ENCODE data around the gene GPR61.

DNA sequence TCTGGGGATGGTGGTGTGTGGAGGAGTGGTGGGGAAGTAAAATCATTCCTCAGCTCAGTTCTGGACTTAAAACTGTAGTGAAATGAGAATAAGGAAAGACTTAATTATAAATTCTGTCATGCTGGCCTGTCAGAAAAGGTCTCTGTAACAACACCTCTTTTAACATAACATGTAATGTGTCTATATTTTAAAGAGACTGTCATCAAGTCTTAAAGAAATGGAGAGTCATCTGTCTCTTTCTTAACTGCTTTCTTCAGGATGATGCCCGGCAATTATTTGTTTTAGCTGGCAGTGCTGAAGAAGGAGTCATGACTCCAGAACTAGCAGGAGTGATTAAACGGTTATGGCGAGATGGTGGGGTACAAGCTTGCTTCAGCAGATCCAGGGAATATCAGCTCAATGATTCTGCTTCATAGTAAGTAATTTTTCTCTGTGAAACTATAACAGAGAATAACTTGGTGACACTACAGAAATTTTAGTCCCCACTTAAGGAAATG lies 39.3 kb downstream of the GPR61 start:
- TF ChIP-seq, protein P1, sequence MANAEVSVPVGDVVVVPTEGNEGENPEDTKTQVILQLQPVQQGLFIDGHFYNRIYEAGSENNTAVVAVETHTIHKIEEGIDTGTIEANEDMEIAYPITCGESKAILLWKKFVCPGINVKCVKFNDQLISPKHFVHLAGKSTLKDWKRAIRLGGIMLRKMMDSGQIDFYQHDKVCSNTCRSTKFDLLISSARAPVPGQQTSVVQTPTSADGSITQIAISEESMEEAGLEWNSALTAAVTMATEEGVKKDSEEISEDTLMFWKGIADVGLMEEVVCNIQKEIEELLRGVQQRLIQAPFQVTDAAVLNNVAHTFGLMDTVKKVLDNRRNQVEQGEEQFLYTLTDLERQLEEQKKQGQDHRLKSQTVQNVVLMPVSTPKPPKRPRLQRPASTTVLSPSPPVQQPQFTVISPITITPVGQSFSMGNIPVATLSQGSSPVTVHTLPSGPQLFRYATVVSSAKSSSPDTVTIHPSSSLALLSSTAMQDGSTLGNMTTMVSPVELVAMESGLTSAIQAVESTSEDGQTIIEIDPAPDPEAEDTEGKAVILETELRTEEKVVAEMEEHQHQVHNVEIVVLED (CRISPR knock-in tag; IDR thresholded peaks at IDR 0.05): no peak
- no peak for TF ChIP-seq CHD2 (IDR thresholded peaks at IDR 0.05; ENCODE audit: low read depth, low read length)
- TF ChIP-seq MAZ (CRISPR knock-in tag; conservative IDR thresholded peaks at IDR 0.05 in 1 of 2, IDR thresholded peaks at IDR 0.05 in 1 of 2): no peak
- TF ChIP-seq RBM22 (IDR thresholded peaks at IDR 0.05; ENCODE audit: low read depth, low read length, poor library complexity, severe bottlenecking): no peak
- no peak for TF ChIP-seq JUN (IDR thresholded peaks at IDR 0.05; ENCODE audit: borderline replicate concordance, low read depth, low read length)
- no peak for TF ChIP-seq JUN (CRISPR knock-in tag; IDR thresholded peaks at IDR 0.05; ENCODE audit: borderline replicate concordance)
- no peak for TF ChIP-seq NBN (IDR thresholded peaks at IDR 0.05; ENCODE audit: low read depth)
- TF ChIP-seq, protein P2, sequence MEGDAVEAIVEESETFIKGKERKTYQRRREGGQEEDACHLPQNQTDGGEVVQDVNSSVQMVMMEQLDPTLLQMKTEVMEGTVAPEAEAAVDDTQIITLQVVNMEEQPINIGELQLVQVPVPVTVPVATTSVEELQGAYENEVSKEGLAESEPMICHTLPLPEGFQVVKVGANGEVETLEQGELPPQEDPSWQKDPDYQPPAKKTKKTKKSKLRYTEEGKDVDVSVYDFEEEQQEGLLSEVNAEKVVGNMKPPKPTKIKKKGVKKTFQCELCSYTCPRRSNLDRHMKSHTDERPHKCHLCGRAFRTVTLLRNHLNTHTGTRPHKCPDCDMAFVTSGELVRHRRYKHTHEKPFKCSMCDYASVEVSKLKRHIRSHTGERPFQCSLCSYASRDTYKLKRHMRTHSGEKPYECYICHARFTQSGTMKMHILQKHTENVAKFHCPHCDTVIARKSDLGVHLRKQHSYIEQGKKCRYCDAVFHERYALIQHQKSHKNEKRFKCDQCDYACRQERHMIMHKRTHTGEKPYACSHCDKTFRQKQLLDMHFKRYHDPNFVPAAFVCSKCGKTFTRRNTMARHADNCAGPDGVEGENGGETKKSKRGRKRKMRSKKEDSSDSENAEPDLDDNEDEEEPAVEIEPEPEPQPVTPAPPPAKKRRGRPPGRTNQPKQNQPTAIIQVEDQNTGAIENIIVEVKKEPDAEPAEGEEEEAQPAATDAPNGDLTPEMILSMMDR (IDR thresholded peaks at IDR 0.05 in 2 of 3, conservative IDR thresholded peaks at IDR 0.05 in 1 of 3; ENCODE audit: insufficient read depth in 2 of 3, low read depth in 1 of 3, low read length in 3 of 3): no peak
- no peak for TF ChIP-seq SNRNP70 (optimal IDR thresholded peaks at IDR 0.05; ENCODE audit: low read depth, low read length)
- no peak for TF ChIP-seq KLF16 (IDR thresholded peaks at IDR 0.05)
- no peak for TF ChIP-seq EZH2 (IDR thresholded peaks at IDR 0.05; ENCODE audit: borderline replicate concordance, low read depth, low read length)
- TF ChIP-seq, protein P3, sequence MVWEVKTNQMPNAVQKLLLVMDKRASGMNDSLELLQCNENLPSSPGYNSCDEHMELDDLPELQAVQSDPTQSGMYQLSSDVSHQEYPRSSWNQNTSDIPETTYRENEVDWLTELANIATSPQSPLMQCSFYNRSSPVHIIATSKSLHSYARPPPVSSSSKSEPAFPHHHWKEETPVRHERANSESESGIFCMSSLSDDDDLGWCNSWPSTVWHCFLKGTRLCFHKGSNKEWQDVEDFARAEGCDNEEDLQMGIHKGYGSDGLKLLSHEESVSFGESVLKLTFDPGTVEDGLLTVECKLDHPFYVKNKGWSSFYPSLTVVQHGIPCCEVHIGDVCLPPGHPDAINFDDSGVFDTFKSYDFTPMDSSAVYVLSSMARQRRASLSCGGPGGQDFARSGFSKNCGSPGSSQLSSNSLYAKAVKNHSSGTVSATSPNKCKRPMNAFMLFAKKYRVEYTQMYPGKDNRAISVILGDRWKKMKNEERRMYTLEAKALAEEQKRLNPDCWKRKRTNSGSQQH (CRISPR knock-in tag; IDR thresholded peaks at IDR 0.05): no peak
- TF ChIP-seq ELF1 (tag; IDR thresholded peaks at IDR 0.05): no peak

All from K562 (cell line).